PC-9 (cell line): ENCODE measurements around the gene TLR8. TPM values are rescaled to one million over a fixed set of nuclear protein-coding genes. Genes with fewer than 3 reads are reported as not detected.

Source experiments
- BruUV-seq: library from RNA; stranded (reverse); fragments of 400-500 nt; replicated peaks from 2 replicates; lab custom pipeline; 2021; lab: Mats Ljungman, UMichigan
- CTCF ChIA-PET: fragments of 300-600 bp; sonication (Branson Sonifier 250); formaldehyde crosslinking; loops from one replicate; lab custom pipeline; 2022; ENCODE audit warnings: antibody characterized with exemption; lab: Charles Lee
- POLR2A ChIA-PET: fragments of 300-600 bp; sonication (Branson Sonifier 250); formaldehyde crosslinking; loops from one replicate; lab custom pipeline; 2022; ENCODE audit warnings: antibody characterized with exemption; ENCODE audit not compliant: unreplicated experiment; lab: Charles Lee
- DNase-seq, 2 experiments: peaks; one replicate each; pipeline versions ENCODE4 v3.0.0 to v3.0.0-alpha.2; 2015 to 2022; ENCODE audit warnings: mixed read lengths in 1 of 2
- H2AFZ ChIP-seq: fragments of 200-600 bp; sonication (generic); 2 replicates; pipeline ENCODE4 v1.8.1; 2017; ENCODE audit warnings: antibody characterized with exemption
- H3F3A ChIP-seq: fragments of 200-600 bp; sonication (generic); 2 replicates; pipeline ENCODE4 v1.8.1; 2017; ENCODE audit warnings: antibody characterized with exemption, mild to moderate bottlenecking, low read depth; ENCODE audit not compliant: insufficient read depth
- H3K27ac ChIP-seq: fragments of 200-600 bp; sonication (generic); 2 replicates; pipeline ENCODE4 v1.6.1; 2016; ENCODE audit warnings: mixed run types
- H3K27me3 ChIP-seq: fragments of 200-600 bp; sonication (generic); 2 replicates; pipeline ENCODE4 v1.6.1; 2016; ENCODE audit warnings: low read depth, mixed run types; ENCODE audit not compliant: insufficient read depth
- H3K36me3 ChIP-seq: fragments of 200-600 bp; sonication (generic); 2 replicates; pipeline ENCODE4 v1.6.1; 2016; ENCODE audit warnings: low read depth, mixed run types
- H3K4me1 ChIP-seq: fragments of 200-600 bp; sonication (generic); replicated peaks from 2 replicates; pipeline ENCODE4 v1.6.1; 2016; ENCODE audit warnings: mixed run types; ENCODE audit not compliant: insufficient read depth
- H3K4me2 ChIP-seq: fragments of 200-600 bp; sonication (generic); 2 replicates; pipeline ENCODE4 v1.6.1; 2017; ENCODE audit warnings: mixed run types
- H3K4me3 ChIP-seq: fragments of 200-600 bp; sonication (generic); 2 replicates; pipeline ENCODE4 v1.6.1; 2016; ENCODE audit warnings: mixed run types
- H3K79me2 ChIP-seq: fragments of 200-600 bp; sonication (generic); 2 replicates; pipeline ENCODE4 v1.6.1; 2017; ENCODE audit warnings: low read depth, mixed run types
- H3K9me2 ChIP-seq: fragments of 200-600 bp; sonication (generic); 2 replicates; pipeline ENCODE4 v1.8.1; 2017; ENCODE audit warnings: mild to moderate bottlenecking; ENCODE audit not compliant: insufficient read depth
- H3K9me3 ChIP-seq: fragments of 200-600 bp; sonication (generic); 2 replicates; pipeline ENCODE4 v1.8.1; 2016; ENCODE audit warnings: low read depth; ENCODE audit not compliant: insufficient read depth
- H4K20me1 ChIP-seq: fragments of 200-600 bp; sonication (generic); 2 replicates; pipeline ENCODE4 v1.8.1; 2017; ENCODE audit not compliant: insufficient read depth
- CTCF ChIP-seq: fragments of 200-600 bp; sonication (generic); conservative IDR thresholded peaks from 2 replicates; pipeline ENCODE4 v1.6.1; 2017; ENCODE audit warnings: mixed run types, antibody characterized with exemption, mild to moderate bottlenecking, moderate library complexity
- EZH2 ChIP-seq: fragments of 200-600 bp; sonication (generic); IDR thresholded peaks from 2 replicates; pipeline ENCODE4 v1.8.0; 2017; ENCODE audit warnings: antibody characterized with exemption, low read depth
- intact Hi-C: fragments of 100-400 bp; cut with micrococcal nuclease; formaldehyde crosslinking; loops from one replicate; pipeline ENCODE4 v1.10.0; 2022; ENCODE audit not compliant: unreplicated experiment
- total RNA-seq: library from RNA; stranded (reverse); gene quantifications from 2 replicates; pipeline ENCODE4 v1.2.3, GENCODE V29; 2021

The TLR8 gene
- total RNA-seq, 1 experiment from 2014 or later: not detected

GRCh38 chrX:12954981-12955380, 48.6 kb downstream of the TLR8 start:
- no TSS peak for BruUV-seq
- POLR2A ChIA-PET: no interaction called here
- intact Hi-C loops: no loop called here
- Histone ChIP-seq H3K79me2 (no peaks in the 10 kb centered on the region), H2AFZ (no peak overlapping the region), H3K9me2 (no peaks in the 10 kb centered on the region), H3K36me3 (no peaks in the 10 kb centered on the region), H3K4me2 (no peak overlapping the region), H4K20me1 (no peaks in the 10 kb centered on the region), H3K4me1 (peaks cover 29% of the 10 kb centered on the region), H3K27me3 (no peaks in the 10 kb centered on the region), H3F3A (peaks cover 21% of the 10 kb centered on the region; the same call in 1 of the 2 replicates), H3K9me3 (no peaks in the 10 kb centered on the region), H3K4me3 (no peak overlapping the region), H3K27ac (no peak overlapping the region)
- no peak for DNase-seq
- CTCF ChIA-PET: interaction anchor here (0.7 kb wide), 1 partner anchor 529 kb away, joined by 4 read pairs; no protein-coding TSS in a partner anchor
- TF ChIP-seq EZH2: no peak
- no peak for TF ChIP-seq CTCF

- peaks cover 29% of the 10 kb centered on the region for H3K4me1 ChIP-seq
- CTCF ChIA-PET: interaction anchor here (0.6 to 0.7 kb wide), 2 partner anchors 10 to 528 kb away, joined by 4 read pairs; no protein-coding TSS in a partner anchor
- no peaks in the 10 kb centered on the region for H3K79me2 ChIP-seq
- intact Hi-C loops: loop anchor here (1.0 kb wide), 1 partner anchor 18 kb away; no protein-coding TSS in a partner anchor
- H3K27me3 ChIP-seq: no peaks in the 10 kb centered on the region
- POLR2A ChIA-PET: interaction anchor here (0.7 kb wide), 1 partner anchor 429 kb away, joined by 5 read pairs; no protein-coding TSS in a partner anchor
- H3K9me3 ChIP-seq: no peaks in the 10 kb centered on the region
- no peaks in the 10 kb centered on the region for H3K9me2 ChIP-seq
- peak; percentile 37 to 54 for DNase-seq
- no peaks in the 10 kb centered on the region for H4K20me1 ChIP-seq
- peak overlapping the region; percentile 76 for H3K4me2 ChIP-seq
- no peaks in the 10 kb centered on the region for H3K36me3 ChIP-seq
- H3K27ac ChIP-seq: peak overlapping the region; percentile 99
- TF ChIP-seq EZH2 (no peak), CTCF (no peak)
- H3F3A ChIP-seq: peaks cover 21% of the 10 kb centered on the region; the same call in 1 of the 2 replicates
- peak overlapping the region; percentile 76; the same call in 1 of the 2 replicates for H2AFZ ChIP-seq
- peak overlapping the region; percentile 38; the same call in 1 of the 2 replicates for H3K4me3 ChIP-seq
- BruUV-seq: TSS peak; percentile 93
Observed at GRCh38 chrX:12955882-12956703, 49.7 kb downstream of the TLR8 start.

- peak overlapping the region; percentile 76 for H3K4me2 ChIP-seq
- ChIA-PET CTCF (no interaction called here), POLR2A (interaction anchor here (0.6 to 0.7 kb wide), 2 partner anchors 428 to 620 kb away, joined by 5 to 6 read pairs; no protein-coding TSS in a partner anchor)
- peak overlapping the region; percentile 76 for H2AFZ ChIP-seq
- no peaks in the 10 kb centered on the region for H3K9me3 ChIP-seq
- H3K27ac ChIP-seq: peak overlapping the region; percentile 99
- TF ChIP-seq EZH2 (no peak), CTCF (no peak)
- no peaks in the 10 kb centered on the region for H3K79me2 ChIP-seq
- H3K4me1 ChIP-seq: peaks cover 29% of the 10 kb centered on the region
- H3K4me3 ChIP-seq: peak overlapping the region; percentile 38; the same call in 1 of the 2 replicates
- intact Hi-C loops: loop anchor here (1.0 kb wide), 1 partner anchor 17 kb away; no protein-coding TSS in a partner anchor
- H4K20me1 ChIP-seq: no peaks in the 10 kb centered on the region
- peak; percentile 31 to 72 for DNase-seq
- H3K36me3 ChIP-seq: no peaks in the 10 kb centered on the region
- no peaks in the 10 kb centered on the region for H3K27me3 ChIP-seq
- BruUV-seq: TSS peak; percentile 68
- no peaks in the 10 kb centered on the region for H3K9me2 ChIP-seq
- peaks cover 21% of the 10 kb centered on the region; the same call in 1 of the 2 replicates for H3F3A ChIP-seq
Observed at GRCh38 chrX:12956704-12957534, 50.5 kb downstream of the TLR8 start.
